ENCODE measurements around the gene PITPNC1.

The PITPNC1 gene

GRCh38 chr17:67730731-67731130, 353.6 kb downstream of the PITPNC1 start:
- DNase-seq (ENCODE audit: low spot score), result no peak

GRCh38 chr17:67733449-67733848, 356.4 kb downstream of the PITPNC1 start:
- no peak for DNase-seq (ENCODE audit: low spot score)

GRCh38 chr17:67737145-67737544, 360.1 kb downstream of the PITPNC1 start:
- DNase-seq (ENCODE audit: low spot score), result no peak

GRCh38 chr17:67742025-67742424, 364.9 kb downstream of the PITPNC1 start:
- no peak for DNase-seq (ENCODE audit: low spot score)

All from CD4-positive, alpha-beta T cell treated with Interleukin-15 for 4 hours (primary cell).